HG03520 (cell line): ENCODE results near the gene TJP3.

Experiments
- ATAC-seq: cut with Tn5 transposase; IDR thresholded peaks from one replicate; pipeline ENCODE4 v1.9.1; 2021; ENCODE audit warnings: mild to moderate bottlenecking, moderate library complexity; ENCODE audit not compliant: unreplicated experiment

Gene TJP3

GRCh38 chr19:3781603-3782002 is 73.4 kb downstream of the TJP3 start:
- ATAC-seq, result no peak

GRCh38 chr19:3782330-3782729 is 74.1 kb downstream of the TJP3 start:
- ATAC-seq, result no peak

- no peak for ATAC-seq
These were observed 74.7 kb downstream of the TJP3 start for GRCh38 chr19:3782903-3783302.

- ATAC-seq, result no peak
These were observed 75.7 kb downstream of the TJP3 start for GRCh38 chr19:3783660-3784584.

- ATAC-seq, result no peak
These were observed 76.6 kb downstream of the TJP3 start for GRCh38 chr19:3784607-3785450.

GRCh38 chr19:3785451-3785937 is 77.3 kb downstream of the TJP3 start:
- no peak for ATAC-seq

GRCh38 chr19:3785938-3786824 is 78.0 kb downstream of the TJP3 start, which contains the start of gene MATK:
Gene MATK, minus strand, starts transcription at chr19:3786381. Its CDS starts 1,246 bp downstream, at chr19:3785135.
- ATAC-seq, result no peak

- no peak for ATAC-seq
These were observed 81.0 kb downstream of the TJP3 start for GRCh38 chr19:3788996-3789778.

GRCh38 chr19:3790209-3790734 is 82.1 kb downstream of the TJP3 start:
- ATAC-seq, result no peak

GRCh38 chr19:3790941-3791340 is 82.8 kb downstream of the TJP3 start:
- no peak for ATAC-seq

- no peak for ATAC-seq
These were observed 83.9 kb downstream of the TJP3 start for GRCh38 chr19:3792114-3792513.

- no peak for ATAC-seq
These were observed 85.6 kb downstream of the TJP3 start for GRCh38 chr19:3793799-3794198.

- no peak for ATAC-seq
These were observed 88.2 kb downstream of the TJP3 start for GRCh38 chr19:3796358-3796757.

GRCh38 chr19:3798137-3798536 is 90.0 kb downstream of the TJP3 start:
- no peak for ATAC-seq
